Measurements from ENCODE around the gene TM4SF4. TPM values are rescaled to one million over a fixed set of nuclear protein-coding genes. Genes with fewer than 3 reads are reported as not detected.

Gene TM4SF4
- total RNA-seq = not detected
- not detected for polyA plus RNA-seq
- long read RNA-seq, donor 1 = 0 reads
- long read RNA-seq, donor 2 = 0 reads
- long read RNA-seq, donor 3 = 0 reads
- long read RNA-seq, donor 4 = 0 reads

DNA sequence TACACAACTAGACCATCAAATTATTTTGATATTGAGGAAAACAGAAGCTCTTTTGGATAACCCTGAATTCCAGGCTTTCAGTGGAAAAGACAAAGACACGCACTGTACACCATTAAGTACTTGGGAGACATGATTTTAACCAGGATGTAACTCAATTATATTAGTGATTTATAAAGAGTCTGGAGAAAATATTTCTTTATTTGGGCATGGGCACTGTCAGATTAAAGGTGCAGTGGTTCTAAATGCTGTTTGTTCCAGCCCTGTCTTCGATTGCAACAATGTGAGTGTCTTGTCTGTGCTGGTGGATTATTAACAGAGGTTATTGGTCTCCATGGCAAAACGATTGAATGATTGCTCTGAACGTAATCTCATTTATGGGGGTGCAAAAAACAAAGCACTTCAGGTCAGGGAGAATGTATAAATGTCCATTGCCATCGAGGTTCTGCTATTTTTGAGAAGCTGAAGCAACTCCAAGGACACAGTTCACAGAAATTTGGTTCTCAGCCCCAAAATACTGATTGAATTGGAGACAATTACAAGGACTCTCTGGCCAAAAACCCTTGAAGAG is at the start of gene TM4SF4:
TSS of gene TM4SF4 (plus strand) at position 448 of the 568 bp plus-strand sequence. CDS start 181 bp downstream, outside the sequence.
- ATAC-seq (no peak), DNase-seq (no peak)
- Histone ChIP-seq H3K27me3 (ENCODE audit: control insufficient read depth, insufficient read depth) (no peaks in the 10 kb centered on the region), H3K9me3 (ENCODE audit: control insufficient read depth, low read length) (no peaks in the 10 kb centered on the region), H3K27ac (ENCODE audit: low read length) (no peak within 1 kb of the TSS), H3K4me1 (ENCODE audit: control insufficient read depth, insufficient read depth, low read length) (peaks cover under 1% of the 10 kb centered on the region), H3K4me3 (ENCODE audit: low read length) (no peak within 1 kb of the TSS)
- intact Hi-C loops (cut with DNase I) = loop anchor here in 1 of 4 donors (10.0 kb wide), 1 partner anchor 80 kb away; no protein-coding TSS in a partner anchor
- 85% methylated on average over 5 of the region's 5 CpGs for WGBS

DNA sequence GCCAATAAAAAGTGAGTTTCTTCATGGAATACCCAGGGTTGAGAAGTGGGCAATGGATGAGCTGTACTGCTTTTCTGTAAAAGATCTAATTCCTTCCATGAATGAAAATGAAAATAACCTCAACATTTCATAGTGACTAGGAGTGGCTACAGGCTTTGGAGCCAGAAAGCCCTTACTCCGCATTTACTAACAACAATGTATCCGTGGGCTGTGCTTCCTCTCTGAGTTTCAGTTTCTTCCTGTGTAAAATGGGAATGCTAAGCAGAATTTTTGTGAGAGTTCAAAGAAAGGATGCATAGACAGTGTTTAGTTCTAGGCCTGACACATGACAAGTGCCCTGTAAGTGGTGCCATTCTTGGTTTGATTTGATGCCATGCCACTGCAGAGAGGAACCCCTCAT is 49.6 kb upstream of the TM4SF4 start:
- 52% methylated on average over 2 of the region's 2 CpGs for WGBS
- DNase-seq = no peak
- no peak overlapping the region for H3K27ac ChIP-seq (ENCODE audit: low read length)
- intact Hi-C loops (cut with DNase I) = no loop called here
- no peaks in the 10 kb centered on the region for H3K4me1 ChIP-seq (ENCODE audit: control insufficient read depth, insufficient read depth, low read length)
- H3K9me3 ChIP-seq (ENCODE audit: control insufficient read depth, low read length) = no peaks in the 10 kb centered on the region
- no peak overlapping the region for H3K4me3 ChIP-seq (ENCODE audit: low read length)
- H3K27me3 ChIP-seq (ENCODE audit: control insufficient read depth, insufficient read depth) = no peaks in the 10 kb centered on the region
- peak; percentile 38 to 83 for ATAC-seq

GRCh38 chr3:149426325-149426724 is 48.2 kb upstream of the TM4SF4 start:
- no peak for DNase-seq
- H3K27me3 ChIP-seq (ENCODE audit: control insufficient read depth, insufficient read depth) = no peaks in the 10 kb centered on the region
- no peak overlapping the region for H3K4me3 ChIP-seq (ENCODE audit: low read length)
- H3K27ac ChIP-seq (ENCODE audit: low read length) = no peak overlapping the region
- intact Hi-C loops (cut with DNase I) = no loop called here
- WGBS = 54% methylated on average over 2 of the region's 2 CpGs
- H3K9me3 ChIP-seq (ENCODE audit: control insufficient read depth, low read length) = no peaks in the 10 kb centered on the region
- no peaks in the 10 kb centered on the region for H3K4me1 ChIP-seq (ENCODE audit: control insufficient read depth, insufficient read depth, low read length)
- ATAC-seq = no peak

DNA sequence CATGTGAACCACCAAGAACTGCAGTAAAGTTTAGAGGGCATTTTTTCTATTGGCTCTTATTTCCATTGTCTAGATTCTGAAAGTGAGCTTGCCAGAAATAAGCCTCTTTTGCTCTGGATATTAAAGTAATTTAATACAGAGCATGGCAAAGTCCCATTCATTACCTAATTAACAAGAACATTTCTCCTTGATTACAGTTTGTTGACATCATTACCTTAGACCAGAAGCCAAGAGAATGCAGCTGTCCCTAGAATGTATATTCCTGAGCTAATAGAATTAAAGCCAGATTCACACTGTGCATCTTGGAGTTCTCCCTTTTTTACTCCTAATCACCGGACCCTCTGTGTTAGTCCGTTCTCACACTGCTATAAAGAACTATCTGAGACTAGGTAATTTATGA is 46.4 kb upstream of the TM4SF4 start:
- 81% methylated on average over 2 of the region's 2 CpGs for WGBS
- no peaks in the 10 kb centered on the region for H3K27me3 ChIP-seq (ENCODE audit: control insufficient read depth, insufficient read depth)
- H3K4me3 ChIP-seq (ENCODE audit: low read length) = no peak overlapping the region
- ATAC-seq (no peak), DNase-seq (no peak)
- H3K27ac ChIP-seq (ENCODE audit: low read length) = no peak overlapping the region
- no peaks in the 10 kb centered on the region for H3K9me3 ChIP-seq (ENCODE audit: control insufficient read depth, low read length)
- intact Hi-C loops (cut with DNase I) = no loop called here
- H3K4me1 ChIP-seq (ENCODE audit: control insufficient read depth, insufficient read depth, low read length) = no peaks in the 10 kb centered on the region

DNA sequence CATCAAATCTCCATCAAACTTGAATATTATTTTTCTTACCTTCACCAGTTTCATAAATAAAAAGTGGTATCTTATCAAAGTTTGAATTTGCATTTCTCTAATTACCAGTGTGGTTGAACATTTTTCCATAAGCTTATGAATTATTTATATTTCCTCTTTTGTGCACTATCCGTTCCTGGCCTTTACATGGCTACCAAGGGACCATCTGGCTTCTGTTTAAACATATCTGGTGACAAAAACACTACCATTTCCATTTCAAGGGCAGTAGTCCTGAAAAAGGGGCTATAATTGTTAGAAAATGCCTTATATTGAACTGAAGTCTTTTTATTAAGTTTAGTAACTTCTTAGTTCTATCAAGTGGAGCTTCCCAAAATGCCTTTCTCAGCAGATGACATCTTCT is 44.3 kb upstream of the TM4SF4 start:
- Histone ChIP-seq H3K9me3 (ENCODE audit: control insufficient read depth, low read length) (no peaks in the 10 kb centered on the region), H3K27ac (ENCODE audit: low read length) (no peak overlapping the region), H3K4me3 (ENCODE audit: low read length) (no peak overlapping the region), H3K4me1 (ENCODE audit: control insufficient read depth, insufficient read depth, low read length) (no peaks in the 10 kb centered on the region), H3K27me3 (ENCODE audit: control insufficient read depth, insufficient read depth) (no peaks in the 10 kb centered on the region)
- WGBS = 70% methylated on average over 1 of the region's 1 CpG
- ATAC-seq (no peak), DNase-seq (no peak)
- intact Hi-C loops (cut with DNase I) = no loop called here

DNA sequence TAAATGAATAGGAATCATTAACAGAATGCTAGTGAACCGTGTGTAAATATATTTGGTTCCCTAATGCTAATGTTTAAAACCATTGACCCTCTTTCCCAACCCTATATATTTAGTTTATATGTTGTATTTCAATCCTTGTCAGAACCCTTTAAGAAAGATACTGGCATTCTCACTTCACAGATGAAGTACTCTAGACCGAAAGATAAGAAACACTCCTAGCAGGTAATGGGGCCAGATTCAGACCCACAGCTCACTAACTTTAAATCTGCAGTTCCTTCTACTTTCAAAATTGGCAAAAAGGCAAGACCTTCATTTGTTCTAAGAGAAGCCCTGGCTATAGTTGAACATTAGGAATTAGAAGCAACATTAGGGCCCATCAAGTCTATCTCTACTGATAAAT is 42.3 kb upstream of the TM4SF4 start:
- Histone ChIP-seq H3K4me3 (ENCODE audit: low read length) (no peak overlapping the region), H3K9me3 (ENCODE audit: control insufficient read depth, low read length) (no peaks in the 10 kb centered on the region), H3K27me3 (ENCODE audit: control insufficient read depth, insufficient read depth) (no peaks in the 10 kb centered on the region), H3K27ac (ENCODE audit: low read length) (no peak overlapping the region), H3K4me1 (ENCODE audit: control insufficient read depth, insufficient read depth, low read length) (no peaks in the 10 kb centered on the region)
- DNase-seq (no peak), ATAC-seq (no peak)
- 85% methylated on average over 2 of the region's 2 CpGs for WGBS
- intact Hi-C loops (cut with DNase I) = no loop called here

GRCh38 chr3:149435996-149436885 is 38.3 kb upstream of the TM4SF4 start:
- Histone ChIP-seq H3K4me1 (ENCODE audit: control insufficient read depth, insufficient read depth, low read length) (no peaks in the 10 kb centered on the region), H3K27me3 (ENCODE audit: control insufficient read depth, insufficient read depth) (no peaks in the 10 kb centered on the region), H3K27ac (ENCODE audit: low read length) (no peak overlapping the region), H3K4me3 (ENCODE audit: low read length) (no peak overlapping the region), H3K9me3 (ENCODE audit: control insufficient read depth, low read length) (no peaks in the 10 kb centered on the region)
- no peak for DNase-seq
- intact Hi-C loops (cut with DNase I) = no loop called here
- no peak for ATAC-seq
- WGBS = 90% methylated on average over 6 of the region's 6 CpGs

- no peaks in the 10 kb centered on the region for H3K27me3 ChIP-seq (ENCODE audit: control insufficient read depth, insufficient read depth)
- intact Hi-C loops (cut with DNase I) = no loop called here
- DNase-seq (no peak), ATAC-seq (no peak)
- 89% methylated on average over 3 of the region's 3 CpGs for WGBS
- H3K4me3 ChIP-seq (ENCODE audit: low read length) = no peak overlapping the region
- no peaks in the 10 kb centered on the region for H3K9me3 ChIP-seq (ENCODE audit: control insufficient read depth, low read length)
- no peaks in the 10 kb centered on the region for H3K4me1 ChIP-seq (ENCODE audit: control insufficient read depth, insufficient read depth, low read length)
- H3K27ac ChIP-seq (ENCODE audit: low read length) = no peak overlapping the region
Measured at GRCh38 chr3:149437286-149437685, 37.2 kb upstream of the TM4SF4 start.

DNA sequence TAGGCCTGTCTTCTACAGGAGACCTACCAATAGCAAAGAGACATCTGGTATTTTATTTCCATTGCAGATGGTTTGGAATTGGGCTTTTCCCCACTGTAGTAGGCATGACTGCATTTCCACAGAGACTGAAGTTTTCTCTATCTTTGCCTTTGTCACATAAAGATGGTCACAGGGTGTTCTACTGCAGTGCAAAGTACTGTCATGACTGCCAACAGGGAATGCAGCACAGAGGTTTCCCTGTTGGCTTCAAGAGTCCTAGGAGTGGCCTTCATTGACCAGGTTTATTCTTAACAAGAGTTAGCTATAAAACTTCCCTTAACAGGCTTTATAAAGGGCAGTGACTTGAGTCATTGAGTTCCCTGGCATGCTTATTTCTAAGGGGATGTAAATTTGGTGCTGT is 36.8 kb upstream of the TM4SF4 start:
- H3K27me3 ChIP-seq (ENCODE audit: control insufficient read depth, insufficient read depth) = no peaks in the 10 kb centered on the region
- ATAC-seq = no peak

DNA sequence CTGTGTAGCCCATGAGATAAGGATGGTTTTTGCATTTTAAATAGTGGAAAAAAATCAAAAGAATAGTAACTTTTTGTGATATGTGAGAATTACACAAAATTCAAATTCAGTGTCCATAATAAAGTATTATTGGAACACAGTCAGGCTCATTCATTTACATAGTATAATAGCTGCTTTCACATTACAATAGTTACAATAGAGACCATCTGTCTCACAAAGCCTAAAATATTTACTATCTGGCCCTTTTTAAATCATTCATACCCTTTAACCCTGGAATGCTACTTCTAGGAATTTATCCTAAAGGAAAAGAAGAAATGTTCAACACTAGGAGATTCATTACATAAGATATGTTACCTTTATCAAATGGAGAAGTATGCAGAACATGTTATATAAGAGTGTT is 35.5 kb upstream of the TM4SF4 start:
- no peak for ATAC-seq
- Histone ChIP-seq H3K27ac (ENCODE audit: low read length) (no peak overlapping the region), H3K27me3 (ENCODE audit: control insufficient read depth, insufficient read depth) (no peaks in the 10 kb centered on the region), H3K4me1 (ENCODE audit: control insufficient read depth, insufficient read depth, low read length) (peaks cover 1% of the 10 kb centered on the region), H3K9me3 (ENCODE audit: control insufficient read depth, low read length) (no peaks in the 10 kb centered on the region), H3K4me3 (ENCODE audit: low read length) (no peak overlapping the region)
- intact Hi-C loops (cut with DNase I) = no loop called here
- no peak for DNase-seq

More for the DNA sequence above, 36.8 kb upstream of the TM4SF4 start:
- Histone ChIP-seq H3K9me3 (ENCODE audit: control insufficient read depth, low read length) (no peaks in the 10 kb centered on the region), H3K4me1 (ENCODE audit: control insufficient read depth, insufficient read depth, low read length) (no peaks in the 10 kb centered on the region), H3K27ac (ENCODE audit: low read length) (no peak overlapping the region), H3K4me3 (ENCODE audit: low read length) (no peak overlapping the region)
- DNase-seq = no peak
- intact Hi-C loops (cut with DNase I) = no loop called here

GRCh38 chr3:149441642-149442041 is 32.9 kb upstream of the TM4SF4 start:
- no peaks in the 10 kb centered on the region for H3K27me3 ChIP-seq (ENCODE audit: control insufficient read depth, insufficient read depth)
- DNase-seq (no peak), ATAC-seq (no peak)
- H3K4me3 ChIP-seq (ENCODE audit: low read length) = no peak overlapping the region
- WGBS = 91% methylated on average over 1 of the region's 1 CpG
- intact Hi-C loops (cut with DNase I) = no loop called here
- peaks cover 1% of the 10 kb centered on the region for H3K4me1 ChIP-seq (ENCODE audit: control insufficient read depth, insufficient read depth, low read length)
- H3K27ac ChIP-seq (ENCODE audit: low read length) = no peak overlapping the region
- H3K9me3 ChIP-seq (ENCODE audit: control insufficient read depth, low read length) = no peaks in the 10 kb centered on the region

All from right cardiac atrium (tissue), 5 donors.